ENCODE data around the gene ZPLD1. TPM values are rescaled to one million over a fixed set of nuclear protein-coding genes. Genes with fewer than 3 reads are reported as not detected.

The ZPLD1 gene
- total and polyA plus RNA-seq, 8 donors: 0.07 to 0.19 (median 0.09) TPM; not detected in 3

GRCh38 chr3:102454181-102454580, 19.4 kb downstream of the ZPLD1 start:
- intact Hi-C loops (cut with DNase I): no loop called here
- H3K4me3 ChIP-seq: no peak overlapping the region
- FAIRE-seq (no peak), DNase-seq (no peak), ATAC-seq (peak in 2 of 4 donors; percentile 44 to 68)
- H3K9me3 ChIP-seq: no peaks in the 10 kb centered on the region
- H3K27ac ChIP-seq: no peak overlapping the region
- H3K4me1 ChIP-seq: no peaks in the 10 kb centered on the region
- no peaks in the 10 kb centered on the region for H3K36me3 ChIP-seq
- 46 to 50% methylated on average over 3 of the region's 3 CpGs for WGBS, 2 donors
- no peaks in the 10 kb centered on the region for H3K27me3 ChIP-seq
- TF ChIP-seq CTCF (IDR thresholded peaks at IDR 0.05): no peak

GRCh38 chr3:102457644-102458043, 22.8 kb downstream of the ZPLD1 start:
- no peak for TF ChIP-seq CTCF (IDR thresholded peaks at IDR 0.05)
- Histone ChIP-seq H3K36me3 (no peaks in the 10 kb centered on the region), H3K4me3 (no peak overlapping the region), H3K9me3 (no peaks in the 10 kb centered on the region), H3K27me3 (no peaks in the 10 kb centered on the region), H3K27ac (no peak overlapping the region), H3K4me1 (no peaks in the 10 kb centered on the region)
- WGBS, 2 donors: 31% methylated on average over 2 of the region's 2 CpGs
- intact Hi-C loops (cut with DNase I): no loop called here
- ATAC-seq (no peak), FAIRE-seq (no peak), DNase-seq (no peak)

- no peak for FAIRE-seq
- Histone ChIP-seq H3K9me3 (no peaks in the 10 kb centered on the region), H3K27ac (no peak overlapping the region), H3K27me3 (peaks cover 0 to 9% (median 0%) of the 10 kb centered on the region in 4 donors), H3K4me1 (no peaks in the 10 kb centered on the region), H3K4me3 (no peak overlapping the region), H3K36me3 (no peaks in the 10 kb centered on the region)
- no peak for TF ChIP-seq CTCF (IDR thresholded peaks at IDR 0.05)
- intact Hi-C loops (cut with DNase I): no loop called here
- no peak for ATAC-seq
- no peak for DNase-seq
Observed at GRCh38 chr3:102460579-102460978, 25.8 kb downstream of the ZPLD1 start.

GRCh38 chr3:102464261-102464660, 29.4 kb downstream of the ZPLD1 start:
- Histone ChIP-seq H3K27me3 (peaks cover 0 to 9% (median 0%) of the 10 kb centered on the region in 4 donors), H3K36me3 (no peaks in the 10 kb centered on the region), H3K9me3 (no peaks in the 10 kb centered on the region), H3K4me1 (no peaks in the 10 kb centered on the region), H3K4me3 (no peak overlapping the region), H3K27ac (no peak overlapping the region)
- no peak for TF ChIP-seq CTCF (IDR thresholded peaks at IDR 0.05)
- DNase-seq (no peak), FAIRE-seq (no peak), ATAC-seq (no peak)
- intact Hi-C loops (cut with DNase I): no loop called here
- WGBS, 2 donors: 89 to 93% methylated on average over 2 of the region's 2 CpGs

GRCh38 chr3:102466001-102466400, 31.2 kb downstream of the ZPLD1 start:
- no peak overlapping the region for H3K27ac ChIP-seq
- H3K9me3 ChIP-seq: no peaks in the 10 kb centered on the region
- DNase-seq (no peak), FAIRE-seq (no peak), ATAC-seq (no peak)
- no peaks in the 10 kb centered on the region for H3K4me1 ChIP-seq
- 19 to 38% methylated on average over 1 of the region's 1 CpG for WGBS, 2 donors
- no peak overlapping the region for H3K4me3 ChIP-seq
- intact Hi-C loops (cut with DNase I): no loop called here
- H3K36me3 ChIP-seq: no peaks in the 10 kb centered on the region
- H3K27me3 ChIP-seq: peaks cover 0 to 9% (median 0%) of the 10 kb centered on the region in 4 donors
- no peak for TF ChIP-seq CTCF (IDR thresholded peaks at IDR 0.05)
